ENCODE data around the gene GAA. TPM values are rescaled to one million over a fixed set of nuclear protein-coding genes. Genes with fewer than 3 reads are reported as not detected.

The GAA gene
- total and polyA plus RNA-seq, 10 of the 15 experiments (the other 5 are each of a cell fraction or from before 2014, with no cell fraction given): 0.18 to 10.5 (median 4.1) TPM

DNA sequence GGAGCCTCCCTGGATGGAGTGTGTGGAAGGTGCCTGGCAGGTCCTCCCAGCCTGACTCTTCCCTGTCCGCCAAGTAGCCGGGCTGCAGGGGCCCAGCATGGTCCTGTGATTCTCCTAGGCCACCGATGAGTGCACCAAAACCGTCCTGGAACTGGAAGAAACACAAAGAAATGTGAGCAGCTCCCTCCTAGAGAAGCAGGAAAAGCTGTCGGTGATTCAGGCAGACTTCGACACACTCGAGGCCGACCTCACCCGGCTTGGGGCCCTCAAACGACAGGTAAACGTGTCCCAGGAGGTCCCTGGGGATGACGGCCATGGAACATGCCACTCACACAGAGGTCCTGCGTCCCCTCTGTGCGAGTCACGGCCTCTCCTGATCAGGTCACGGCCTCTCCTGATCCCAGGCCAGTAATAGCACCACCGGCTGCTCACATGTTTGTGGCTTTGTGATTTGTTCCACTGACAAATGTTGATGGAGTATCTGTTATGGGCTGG, 4.2 kb upstream of the GAA start (continued):
- TF ChIP-seq, protein P1, sequence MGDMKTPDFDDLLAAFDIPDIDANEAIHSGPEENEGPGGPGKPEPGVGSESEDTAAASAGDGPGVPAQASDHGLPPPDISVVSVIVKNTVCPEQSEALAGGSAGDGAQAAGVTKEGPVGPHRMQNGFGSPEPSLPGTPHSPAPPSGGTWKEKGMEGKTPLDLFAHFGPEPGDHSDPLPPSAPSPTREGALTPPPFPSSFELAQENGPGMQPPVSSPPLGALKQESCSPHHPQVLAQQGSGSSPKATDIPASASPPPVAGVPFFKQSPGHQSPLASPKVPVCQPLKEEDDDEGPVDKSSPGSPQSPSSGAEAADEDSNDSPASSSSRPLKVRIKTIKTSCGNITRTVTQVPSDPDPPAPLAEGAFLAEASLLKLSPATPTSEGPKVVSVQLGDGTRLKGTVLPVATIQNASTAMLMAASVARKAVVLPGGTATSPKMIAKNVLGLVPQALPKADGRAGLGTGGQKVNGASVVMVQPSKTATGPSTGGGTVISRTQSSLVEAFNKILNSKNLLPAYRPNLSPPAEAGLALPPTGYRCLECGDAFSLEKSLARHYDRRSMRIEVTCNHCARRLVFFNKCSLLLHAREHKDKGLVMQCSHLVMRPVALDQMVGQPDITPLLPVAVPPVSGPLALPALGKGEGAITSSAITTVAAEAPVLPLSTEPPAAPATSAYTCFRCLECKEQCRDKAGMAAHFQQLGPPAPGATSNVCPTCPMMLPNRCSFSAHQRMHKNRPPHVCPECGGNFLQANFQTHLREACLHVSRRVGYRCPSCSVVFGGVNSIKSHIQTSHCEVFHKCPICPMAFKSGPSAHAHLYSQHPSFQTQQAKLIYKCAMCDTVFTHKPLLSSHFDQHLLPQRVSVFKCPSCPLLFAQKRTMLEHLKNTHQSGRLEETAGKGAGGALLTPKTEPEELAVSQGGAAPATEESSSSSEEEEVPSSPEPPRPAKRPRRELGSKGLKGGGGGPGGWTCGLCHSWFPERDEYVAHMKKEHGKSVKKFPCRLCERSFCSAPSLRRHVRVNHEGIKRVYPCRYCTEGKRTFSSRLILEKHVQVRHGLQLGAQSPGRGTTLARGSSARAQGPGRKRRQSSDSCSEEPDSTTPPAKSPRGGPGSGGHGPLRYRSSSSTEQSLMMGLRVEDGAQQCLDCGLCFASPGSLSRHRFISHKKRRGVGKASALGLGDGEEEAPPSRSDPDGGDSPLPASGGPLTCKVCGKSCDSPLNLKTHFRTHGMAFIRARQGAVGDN (IDR thresholded peaks at IDR 0.05): no peak
- TF ChIP-seq, protein P2, sequence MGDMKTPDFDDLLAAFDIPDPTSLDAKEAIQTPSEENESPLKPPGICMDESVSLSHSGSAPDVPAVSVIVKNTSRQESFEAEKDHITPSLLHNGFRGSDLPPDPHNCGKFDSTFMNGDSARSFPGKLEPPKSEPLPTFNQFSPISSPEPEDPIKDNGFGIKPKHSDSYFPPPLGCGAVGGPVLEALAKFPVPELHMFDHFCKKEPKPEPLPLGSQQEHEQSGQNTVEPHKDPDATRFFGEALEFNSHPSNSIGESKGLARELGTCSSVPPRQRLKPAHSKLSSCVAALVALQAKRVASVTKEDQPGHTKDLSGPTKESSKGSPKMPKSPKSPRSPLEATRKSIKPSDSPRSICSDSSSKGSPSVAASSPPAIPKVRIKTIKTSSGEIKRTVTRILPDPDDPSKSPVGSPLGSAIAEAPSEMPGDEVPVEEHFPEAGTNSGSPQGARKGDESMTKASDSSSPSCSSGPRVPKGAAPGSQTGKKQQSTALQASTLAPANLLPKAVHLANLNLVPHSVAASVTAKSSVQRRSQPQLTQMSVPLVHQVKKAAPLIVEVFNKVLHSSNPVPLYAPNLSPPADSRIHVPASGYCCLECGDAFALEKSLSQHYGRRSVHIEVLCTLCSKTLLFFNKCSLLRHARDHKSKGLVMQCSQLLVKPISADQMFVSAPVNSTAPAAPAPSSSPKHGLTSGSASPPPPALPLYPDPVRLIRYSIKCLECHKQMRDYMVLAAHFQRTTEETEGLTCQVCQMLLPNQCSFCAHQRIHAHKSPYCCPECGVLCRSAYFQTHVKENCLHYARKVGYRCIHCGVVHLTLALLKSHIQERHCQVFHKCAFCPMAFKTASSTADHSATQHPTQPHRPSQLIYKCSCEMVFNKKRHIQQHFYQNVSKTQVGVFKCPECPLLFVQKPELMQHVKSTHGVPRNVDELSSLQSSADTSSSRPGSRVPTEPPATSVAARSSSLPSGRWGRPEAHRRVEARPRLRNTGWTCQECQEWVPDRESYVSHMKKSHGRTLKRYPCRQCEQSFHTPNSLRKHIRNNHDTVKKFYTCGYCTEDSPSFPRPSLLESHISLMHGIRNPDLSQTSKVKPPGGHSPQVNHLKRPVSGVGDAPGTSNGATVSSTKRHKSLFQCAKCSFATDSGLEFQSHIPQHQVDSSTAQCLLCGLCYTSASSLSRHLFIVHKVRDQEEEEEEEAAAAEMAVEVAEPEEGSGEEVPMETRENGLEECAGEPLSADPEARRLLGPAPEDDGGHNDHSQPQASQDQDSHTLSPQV (IDR thresholded peaks at IDR 0.05): no peak

All from GM12878 (cell line).